ENCODE measurements around the gene SLC16A11.

The SLC16A11 gene

DNA sequence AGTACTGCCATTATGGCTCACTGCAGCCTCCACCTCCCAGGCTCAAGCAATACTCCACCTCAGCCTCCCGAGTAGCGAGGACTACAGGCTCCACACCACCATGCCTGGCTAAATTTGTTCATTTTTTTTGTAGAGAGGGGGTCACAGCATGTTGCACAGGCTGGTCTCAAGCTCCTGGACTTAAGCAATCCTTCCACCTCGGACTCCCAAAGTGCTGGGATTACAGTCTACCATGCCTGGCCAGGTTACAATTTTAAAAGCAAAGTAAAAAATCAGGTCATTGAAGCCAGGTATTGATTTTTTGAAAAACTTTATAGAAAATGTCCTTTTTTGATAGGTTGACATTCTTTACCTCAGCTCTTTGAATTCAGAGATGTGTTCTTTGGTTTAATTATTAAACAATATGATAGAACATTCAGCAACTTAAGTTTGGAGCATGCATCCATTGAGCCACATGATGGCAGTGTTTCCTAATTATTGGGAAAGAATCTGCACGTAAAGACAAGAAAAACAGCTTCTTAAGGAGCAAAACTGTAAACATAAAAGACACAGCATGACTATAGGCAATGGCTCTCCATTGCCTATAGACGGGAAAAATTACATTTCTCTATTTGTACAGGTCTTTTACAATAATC lies 1.7 kb upstream of the SLC16A11 start:
- Histone ChIP-seq H2AK5ac (ENCODE audit: low read length) (no peak overlapping the region), H3K56ac (ENCODE audit: low read length) (no peak overlapping the region), H3K4me3 (ENCODE audit: low read length) (no peak overlapping the region), H3K9ac (ENCODE audit: low read length) (no peak overlapping the region), H4K8ac (ENCODE audit: low read depth, low read length) (no peak overlapping the region), H3K36me3 (ENCODE audit: control insufficient read depth, insufficient read depth, low read length) (no peaks in the 10 kb centered on the region), H3K4me1 (ENCODE audit: control insufficient read depth, low read depth, low read length) (peaks cover 2% of the 10 kb centered on the region), H2BK15ac (replicated peaks; ENCODE audit: low read depth) (no peak overlapping the region), H3K27ac (ENCODE audit: low read depth, low read length) (no peak overlapping the region), H4K5ac (ENCODE audit: low read length) (no peak overlapping the region), H3K18ac (ENCODE audit: low read length) (no peak overlapping the region), H2BK5ac (ENCODE audit: low read length) (no peak overlapping the region), H3K23ac (ENCODE audit: low read length) (no peak overlapping the region), H3K27me3 (ENCODE audit: insufficient read depth, low read length, poor library complexity) (peaks cover 7% of the 10 kb centered on the region), H3K79me2 (ENCODE audit: control insufficient read depth, insufficient read depth, low read length) (no peaks in the 10 kb centered on the region), H3K79me1 (ENCODE audit: low read length) (no peaks in the 10 kb centered on the region), H2BK120ac (ENCODE audit: low read depth, low read length) (no peak overlapping the region), H3K4me2 (ENCODE audit: low read length) (peak overlapping the region; percentile 97), H3K4ac (ENCODE audit: low read depth, low read length) (no peak overlapping the region)
- no CpG with 5 or more reads among the region's 5 CpGs for WGBS (ENCODE audit: extremely low coverage, insufficient coverage, low lambda C conversion rate)
- DNase-seq, result peak; percentile 74

DNA sequence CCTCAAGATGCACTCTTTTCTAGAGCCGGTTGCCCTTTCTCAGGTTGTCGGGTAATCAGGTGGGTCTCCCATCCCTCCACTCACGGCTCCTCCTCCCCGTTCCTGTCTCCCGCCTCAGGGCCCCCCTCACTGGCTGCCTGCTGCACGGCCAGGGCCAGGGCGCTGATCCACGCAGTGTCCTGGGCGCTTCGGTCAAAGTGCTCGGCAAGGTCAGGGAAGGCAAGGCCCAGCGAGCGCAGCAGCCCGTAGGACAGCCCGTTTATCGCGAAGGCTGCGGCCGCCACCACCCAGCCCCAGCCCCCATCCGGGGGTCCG lies 753 bp downstream of the SLC16A11 start:
- Histone ChIP-seq H2AK5ac (ENCODE audit: low read length) (no peak overlapping the region), H3K4me2 (ENCODE audit: low read length) (peak overlapping the region; percentile 5), H3K27me3 (ENCODE audit: insufficient read depth, low read length, poor library complexity) (peaks cover 7% of the 10 kb centered on the region), H3K4ac (ENCODE audit: low read depth, low read length) (no peak overlapping the region), H3K4me3 (ENCODE audit: low read length) (no peak overlapping the region), H3K27ac (ENCODE audit: low read depth, low read length) (no peak overlapping the region), H3K79me2 (ENCODE audit: control insufficient read depth, insufficient read depth, low read length) (no peaks in the 10 kb centered on the region), H3K9ac (ENCODE audit: low read length) (peak overlapping the region; percentile 55), H3K79me1 (ENCODE audit: low read length) (no peaks in the 10 kb centered on the region), H2BK5ac (ENCODE audit: low read length) (no peak overlapping the region), H3K23ac (ENCODE audit: low read length) (no peak overlapping the region), H2BK120ac (ENCODE audit: low read depth, low read length) (no peak overlapping the region), H3K18ac (ENCODE audit: low read length) (no peak overlapping the region), H3K4me1 (ENCODE audit: control insufficient read depth, low read depth, low read length) (peaks cover 2% of the 10 kb centered on the region), H3K36me3 (ENCODE audit: control insufficient read depth, insufficient read depth, low read length) (no peaks in the 10 kb centered on the region), H4K5ac (ENCODE audit: low read length) (no peak overlapping the region), H2BK15ac (replicated peaks; ENCODE audit: low read depth) (no peak overlapping the region), H4K8ac (ENCODE audit: low read depth, low read length) (no peak overlapping the region), H3K56ac (ENCODE audit: low read length) (peak overlapping the region; percentile 76)
- no CpG with 5 or more reads among the region's 21 CpGs for WGBS (ENCODE audit: extremely low coverage, insufficient coverage, low lambda C conversion rate)
- no peak for DNase-seq

DNA sequence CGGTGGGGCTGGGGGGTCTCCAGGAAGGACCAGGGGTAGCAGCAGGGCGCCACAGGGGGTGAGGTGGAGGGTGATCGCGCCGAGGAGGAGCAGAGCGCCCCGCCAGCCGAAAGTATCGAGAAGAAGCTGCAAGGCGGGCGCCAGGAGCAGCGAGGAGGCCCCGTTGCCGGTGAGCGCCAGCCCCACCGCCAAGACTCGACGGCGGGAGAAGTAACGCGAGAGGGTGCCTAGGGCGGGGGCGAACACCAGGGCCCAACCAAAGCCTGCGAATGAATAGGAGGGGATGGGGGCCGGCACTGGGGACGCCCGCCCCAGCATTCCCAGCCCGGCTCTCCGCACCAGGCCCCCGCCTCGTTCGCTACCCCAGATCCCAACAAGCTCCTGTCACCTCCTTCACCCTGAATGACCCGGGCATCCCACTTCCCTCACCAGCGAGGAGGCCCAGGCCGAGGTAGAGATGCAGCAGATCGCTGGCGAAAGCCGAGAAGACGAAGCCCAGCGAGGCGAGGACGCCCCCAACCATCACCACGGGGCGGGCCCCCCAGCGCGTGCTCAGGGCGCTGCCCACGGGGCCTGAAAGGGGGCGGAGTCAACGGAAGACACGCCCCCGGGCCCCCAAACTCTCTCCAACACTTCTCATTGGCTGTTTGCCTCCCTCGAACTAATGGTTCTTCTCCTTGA lies 1.3 kb downstream of the SLC16A11 start:
- no peak overlapping the region for H3K4me3 ChIP-seq (ENCODE audit: low read length)
- no peaks in the 10 kb centered on the region for H3K79me1 ChIP-seq (ENCODE audit: low read length)
- no peaks in the 10 kb centered on the region for H3K36me3 ChIP-seq (ENCODE audit: control insufficient read depth, insufficient read depth, low read length)
- no CpG with 5 or more reads among the region's 53 CpGs for WGBS (ENCODE audit: extremely low coverage, insufficient coverage, low lambda C conversion rate)
- H3K4ac ChIP-seq (ENCODE audit: low read depth, low read length), result no peak overlapping the region
- no peak overlapping the region for H2AK5ac ChIP-seq (ENCODE audit: low read length)
- peaks cover 7% of the 10 kb centered on the region for H3K27me3 ChIP-seq (ENCODE audit: insufficient read depth, low read length, poor library complexity)
- peak overlapping the region; percentile 45 for H3K23ac ChIP-seq (ENCODE audit: low read length)
- H3K4me1 ChIP-seq (ENCODE audit: control insufficient read depth, low read depth, low read length), result peaks cover 2% of the 10 kb centered on the region
- no peak overlapping the region for H3K18ac ChIP-seq (ENCODE audit: low read length)
- DNase-seq, result peak; percentile 53
- no peak overlapping the region for H2BK15ac ChIP-seq (replicated peaks; ENCODE audit: low read depth)
- H3K56ac ChIP-seq (ENCODE audit: low read length), result peak overlapping the region; percentile 83
- H2BK120ac ChIP-seq (ENCODE audit: low read depth, low read length), result no peak overlapping the region
- no peak overlapping the region for H4K5ac ChIP-seq (ENCODE audit: low read length)
- H3K9ac ChIP-seq (ENCODE audit: low read length), result peak overlapping the region; percentile 64
- no peak overlapping the region for H3K27ac ChIP-seq (ENCODE audit: low read depth, low read length)
- H3K79me2 ChIP-seq (ENCODE audit: control insufficient read depth, insufficient read depth, low read length), result no peaks in the 10 kb centered on the region
- no peak overlapping the region for H4K8ac ChIP-seq (ENCODE audit: low read depth, low read length)
- peak overlapping the region; percentile 45 for H3K4me2 ChIP-seq (ENCODE audit: low read length)
- H2BK5ac ChIP-seq (ENCODE audit: low read length), result no peak overlapping the region

DNA sequence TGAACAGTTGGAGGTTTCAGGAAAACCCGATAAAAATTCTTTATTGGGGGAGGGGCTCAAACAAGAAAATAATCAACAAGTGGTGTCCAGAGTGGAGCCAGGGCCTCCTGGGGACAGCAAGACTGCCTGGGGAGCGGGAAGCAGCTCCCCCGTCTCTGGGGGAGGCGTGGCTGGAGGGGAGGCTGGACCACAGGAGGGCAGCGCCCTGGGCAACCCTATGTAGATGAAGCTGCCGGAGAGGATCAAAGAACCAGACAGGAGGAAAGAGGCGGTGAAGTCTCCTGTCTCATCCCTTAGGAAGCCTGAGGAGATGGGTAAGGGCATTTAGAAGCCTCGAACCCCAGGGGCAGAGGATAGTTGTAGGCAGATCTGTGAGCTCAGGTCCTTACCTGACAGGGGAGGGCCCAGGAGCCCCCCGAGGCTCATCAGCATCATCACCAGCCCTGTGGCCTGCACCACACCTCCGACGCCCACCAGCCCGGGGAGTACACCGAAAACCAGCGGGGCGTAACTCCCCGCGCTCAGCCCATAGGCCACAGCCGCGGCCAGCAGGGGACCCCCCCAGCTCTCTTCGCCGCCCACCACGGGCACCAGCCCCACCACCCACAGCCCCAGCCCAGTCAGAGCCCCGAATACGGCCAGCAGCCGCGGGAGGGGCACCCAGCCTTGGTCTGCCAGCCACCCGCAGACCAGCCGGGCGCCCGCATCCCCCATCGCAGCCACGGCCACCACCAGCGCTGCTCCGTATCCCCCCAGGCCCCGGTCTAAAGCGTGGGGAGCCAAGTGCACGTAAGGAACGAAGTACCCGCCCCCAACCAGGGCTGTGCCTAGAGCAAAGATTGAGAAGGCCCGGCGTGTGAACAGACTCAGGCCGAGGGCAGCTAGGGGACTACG lies 2.0 kb downstream of the SLC16A11 start:
- no peak overlapping the region for H2BK5ac ChIP-seq (ENCODE audit: low read length)
- no peak overlapping the region for H3K4me3 ChIP-seq (ENCODE audit: low read length)
- H3K79me1 ChIP-seq (ENCODE audit: low read length), result no peaks in the 10 kb centered on the region
- no peaks in the 10 kb centered on the region for H3K36me3 ChIP-seq (ENCODE audit: control insufficient read depth, insufficient read depth, low read length)
- peaks cover 7% of the 10 kb centered on the region for H3K27me3 ChIP-seq (ENCODE audit: insufficient read depth, low read length, poor library complexity)
- H3K27ac ChIP-seq (ENCODE audit: low read depth, low read length), result peak overlapping the region; percentile 46
- peak overlapping the region; percentile 83 for H3K56ac ChIP-seq (ENCODE audit: low read length)
- peak; percentile 81 for DNase-seq
- H3K79me2 ChIP-seq (ENCODE audit: control insufficient read depth, insufficient read depth, low read length), result no peaks in the 10 kb centered on the region
- H4K5ac ChIP-seq (ENCODE audit: low read length), result no peak overlapping the region
- H3K4me1 ChIP-seq (ENCODE audit: control insufficient read depth, low read depth, low read length), result peaks cover 2% of the 10 kb centered on the region
- H3K9ac ChIP-seq (ENCODE audit: low read length), result peak overlapping the region; percentile 64
- peak overlapping the region; percentile 45 for H3K23ac ChIP-seq (ENCODE audit: low read length)
- H2BK15ac ChIP-seq (replicated peaks; ENCODE audit: low read depth), result no peak overlapping the region
- H3K4ac ChIP-seq (ENCODE audit: low read depth, low read length), result no peak overlapping the region
- no peak overlapping the region for H2AK5ac ChIP-seq (ENCODE audit: low read length)
- no peak overlapping the region for H2BK120ac ChIP-seq (ENCODE audit: low read depth, low read length)
- H3K18ac ChIP-seq (ENCODE audit: low read length), result no peak overlapping the region
- no CpG with 5 or more reads among the region's 43 CpGs for WGBS (ENCODE audit: extremely low coverage, insufficient coverage, low lambda C conversion rate)
- no peak overlapping the region for H4K8ac ChIP-seq (ENCODE audit: low read depth, low read length)
- H3K4me2 ChIP-seq (ENCODE audit: low read length), result peak overlapping the region; percentile 42

DNA sequence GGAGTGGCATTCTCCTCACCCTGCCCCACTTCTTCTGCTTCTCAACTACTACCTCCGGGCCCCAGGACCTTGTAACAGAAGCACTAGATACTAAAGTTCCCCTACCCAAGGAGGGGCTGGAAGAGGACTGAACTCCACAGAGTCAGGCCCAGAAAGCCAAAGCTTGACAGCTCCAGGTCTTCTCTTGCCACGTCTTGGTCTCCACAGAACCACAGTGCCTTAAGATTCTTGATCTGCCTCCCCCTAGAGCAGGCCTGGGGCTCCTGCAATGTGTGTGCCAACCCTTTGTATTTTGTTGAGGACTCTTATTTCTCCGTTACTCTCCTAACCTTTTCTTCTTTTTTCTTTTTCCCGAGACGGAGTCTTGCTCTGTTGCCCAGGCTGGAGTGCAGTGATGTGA lies 4.1 kb downstream of the SLC16A11 start:
- no peaks in the 10 kb centered on the region for H3K79me2 ChIP-seq (ENCODE audit: control insufficient read depth, insufficient read depth, low read length)
- H3K27ac ChIP-seq (ENCODE audit: low read depth, low read length), result no peak overlapping the region
- H3K4ac ChIP-seq (ENCODE audit: low read depth, low read length), result no peak overlapping the region
- H2BK5ac ChIP-seq (ENCODE audit: low read length), result no peak overlapping the region
- DNase-seq, result no peak
- no peak overlapping the region for H2AK5ac ChIP-seq (ENCODE audit: low read length)
- H3K4me3 ChIP-seq (ENCODE audit: low read length), result no peak overlapping the region
- H3K9ac ChIP-seq (ENCODE audit: low read length), result no peak overlapping the region
- no peak overlapping the region for H4K8ac ChIP-seq (ENCODE audit: low read depth, low read length)
- no peak overlapping the region for H3K23ac ChIP-seq (ENCODE audit: low read length)
- H3K36me3 ChIP-seq (ENCODE audit: control insufficient read depth, insufficient read depth, low read length), result no peaks in the 10 kb centered on the region
- no peak overlapping the region for H3K4me2 ChIP-seq (ENCODE audit: low read length)
- no CpG with 5 or more reads among the region's 5 CpGs for WGBS (ENCODE audit: extremely low coverage, insufficient coverage, low lambda C conversion rate)
- peaks cover 7% of the 10 kb centered on the region for H3K27me3 ChIP-seq (ENCODE audit: insufficient read depth, low read length, poor library complexity)
- H3K4me1 ChIP-seq (ENCODE audit: control insufficient read depth, low read depth, low read length), result peaks cover 2% of the 10 kb centered on the region
- no peak overlapping the region for H4K5ac ChIP-seq (ENCODE audit: low read length)
- H2BK15ac ChIP-seq (replicated peaks; ENCODE audit: low read depth), result no peak overlapping the region
- H3K18ac ChIP-seq (ENCODE audit: low read length), result no peak overlapping the region
- H3K56ac ChIP-seq (ENCODE audit: low read length), result no peak overlapping the region
- H3K79me1 ChIP-seq (ENCODE audit: low read length), result peaks cover 2% of the 10 kb centered on the region
- no peak overlapping the region for H2BK120ac ChIP-seq (ENCODE audit: low read depth, low read length)
